CD1c-positive myeloid dendritic cell (primary cell): Measurements from ENCODE around the gene MRPL44.

Experiments
- DNase-seq: peaks from one replicate; pipeline ENCODE4 v3.0.0-alpha.2; 2016; ENCODE audit errors: extremely low spot score

Gene MRPL44

DNA sequence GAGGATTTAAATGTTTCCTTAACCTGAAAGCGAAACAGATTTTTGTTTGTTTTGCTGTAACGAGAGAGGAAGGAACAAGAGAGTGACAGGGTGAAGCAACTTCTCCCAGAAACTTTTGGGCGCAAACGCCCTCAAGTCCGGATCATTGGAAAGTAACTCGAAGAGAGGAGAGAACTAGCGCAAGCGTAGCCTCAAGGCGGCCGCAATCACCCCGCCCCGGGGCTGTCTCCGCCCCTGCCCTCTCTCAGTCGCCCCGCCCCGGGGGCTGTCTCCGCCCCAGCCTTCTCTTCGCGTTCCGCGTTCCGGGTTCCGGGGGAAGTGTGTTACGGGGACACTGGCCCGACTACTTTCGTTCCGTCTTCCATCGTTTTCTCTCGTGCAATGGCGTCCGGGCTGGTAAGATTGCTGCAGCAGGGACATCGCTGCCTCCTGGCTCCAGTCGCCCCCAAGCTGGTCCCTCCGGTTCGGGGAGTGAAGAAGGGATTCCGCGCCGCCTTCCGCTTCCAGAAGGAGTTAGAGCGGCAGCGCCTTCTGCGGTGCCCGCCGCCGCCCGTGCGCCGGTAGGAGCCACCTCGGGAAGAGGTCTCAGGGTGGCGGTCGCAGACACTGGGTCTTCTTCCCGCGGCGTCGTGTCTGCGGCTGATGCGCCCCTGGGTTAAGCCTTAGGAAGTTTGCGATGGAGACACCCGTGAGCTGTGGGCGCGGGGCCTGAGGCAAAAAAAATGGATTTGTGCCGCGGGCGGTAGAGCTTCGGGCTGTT is at the start of gene MRPL44:
MRPL44 (plus strand) TSS at position 372 of the 760 bp plus-strand sequence; CDS start at position 382, 10 bp downstream.
- DNase-seq, result peak; percentile 99

DNA sequence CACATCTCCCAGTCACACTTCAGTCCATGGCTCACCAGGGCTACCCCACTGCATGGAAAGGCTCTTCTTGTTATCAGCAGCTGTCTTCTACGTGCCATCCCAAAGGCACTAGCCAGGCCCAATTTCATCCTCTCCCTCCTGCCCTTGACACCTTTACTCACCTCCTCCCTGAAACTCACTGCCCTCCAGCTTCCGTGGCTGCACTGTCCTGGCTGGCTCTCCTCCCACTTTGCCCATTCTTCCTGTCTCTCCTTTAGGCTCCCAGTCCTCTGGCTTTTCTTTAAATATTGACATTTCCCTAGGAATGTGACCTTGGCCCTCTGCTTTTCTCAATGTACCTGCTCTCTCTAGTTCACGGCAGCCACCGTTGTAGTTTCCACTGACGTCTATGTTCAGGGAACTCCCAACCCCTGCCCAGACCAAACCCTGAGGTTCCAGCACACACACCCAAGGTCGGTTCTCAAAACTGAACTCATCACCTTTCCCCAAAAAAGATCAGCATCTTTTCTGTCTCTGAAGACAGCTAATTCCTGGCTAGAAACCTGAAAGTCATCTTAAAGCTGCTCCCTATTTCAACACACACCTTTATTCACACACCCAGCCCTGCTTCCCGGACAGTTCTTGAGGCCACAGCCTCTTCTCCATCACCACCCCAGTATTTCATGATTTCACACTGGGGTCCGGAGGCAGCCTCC is 48.8 kb upstream of the MRPL44 start:
- no peak for DNase-seq

DNA sequence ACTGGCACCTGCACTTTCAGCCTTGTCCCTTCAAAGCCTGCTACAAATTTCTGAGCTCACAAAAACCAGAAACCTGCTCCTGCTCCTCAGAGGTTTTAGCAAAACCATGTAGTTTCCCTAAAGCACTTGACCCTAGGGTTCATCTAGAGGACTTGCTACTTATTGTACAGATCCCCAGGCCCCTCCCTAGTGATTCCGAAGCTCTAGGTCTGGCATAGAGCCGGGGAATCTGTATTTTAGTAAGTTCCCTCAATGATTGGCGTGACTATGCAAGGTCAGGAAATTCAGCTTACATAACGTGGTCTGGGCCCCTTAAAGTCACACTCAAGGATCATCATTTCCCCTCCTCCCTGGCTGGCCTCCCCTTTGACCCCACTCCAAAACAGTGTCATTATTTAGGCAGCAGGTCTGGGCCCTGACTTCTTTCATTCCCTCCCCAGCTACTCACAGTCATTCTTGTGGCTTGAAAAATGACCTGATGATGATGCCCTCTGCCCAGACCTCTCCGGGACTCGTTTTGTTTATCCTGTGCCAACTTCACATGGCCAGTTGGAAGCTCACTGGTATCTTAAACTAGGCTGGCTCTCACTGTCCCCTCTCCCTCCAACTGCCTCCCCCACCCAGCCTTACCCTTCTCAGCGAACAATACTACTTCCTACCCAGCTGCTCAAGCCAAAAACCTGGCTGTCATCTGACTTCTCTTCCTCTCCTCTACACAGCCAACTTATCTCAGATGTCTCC is 48.1 kb upstream of the MRPL44 start:
- no peak for DNase-seq

DNA sequence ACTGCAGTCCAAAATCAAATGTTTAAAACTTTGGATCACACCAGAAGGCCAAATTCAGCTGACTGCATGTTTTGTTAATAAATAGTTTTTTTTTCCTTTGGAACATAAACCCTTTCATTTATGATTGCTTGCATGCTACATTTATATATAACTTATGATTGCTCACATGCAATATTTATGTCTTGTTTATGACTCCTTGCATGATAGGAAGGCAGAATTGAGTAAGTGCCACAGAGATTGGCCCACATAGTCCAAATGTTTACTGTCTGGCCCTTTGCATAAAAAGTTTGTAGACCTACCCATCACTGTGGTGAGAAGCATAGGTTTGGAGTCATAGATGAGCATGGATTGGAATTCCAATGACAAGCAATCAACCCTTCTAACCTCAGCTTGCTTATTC is 42.9 kb upstream of the MRPL44 start:
- no peak for DNase-seq

DNA sequence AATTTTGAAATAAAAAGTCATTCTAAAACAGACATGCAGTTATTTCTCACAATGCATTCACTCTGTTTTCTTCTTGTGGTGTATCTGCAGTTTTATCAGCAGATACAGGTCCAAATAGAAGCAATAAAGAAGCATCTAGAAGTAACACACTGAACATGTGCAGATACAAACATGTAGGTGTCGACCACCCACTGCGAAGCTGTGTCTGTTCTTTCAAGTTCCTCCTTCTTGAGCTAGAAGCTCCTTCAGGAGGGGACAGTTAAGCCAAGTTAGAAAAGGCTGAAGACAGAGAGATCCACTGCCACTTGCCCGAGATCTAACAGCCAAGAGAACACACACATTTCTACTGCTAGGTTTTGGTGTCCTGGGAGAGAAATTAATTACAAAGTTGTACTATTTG is 42.2 kb upstream of the MRPL44 start:
- peak; percentile 65 for DNase-seq

DNA sequence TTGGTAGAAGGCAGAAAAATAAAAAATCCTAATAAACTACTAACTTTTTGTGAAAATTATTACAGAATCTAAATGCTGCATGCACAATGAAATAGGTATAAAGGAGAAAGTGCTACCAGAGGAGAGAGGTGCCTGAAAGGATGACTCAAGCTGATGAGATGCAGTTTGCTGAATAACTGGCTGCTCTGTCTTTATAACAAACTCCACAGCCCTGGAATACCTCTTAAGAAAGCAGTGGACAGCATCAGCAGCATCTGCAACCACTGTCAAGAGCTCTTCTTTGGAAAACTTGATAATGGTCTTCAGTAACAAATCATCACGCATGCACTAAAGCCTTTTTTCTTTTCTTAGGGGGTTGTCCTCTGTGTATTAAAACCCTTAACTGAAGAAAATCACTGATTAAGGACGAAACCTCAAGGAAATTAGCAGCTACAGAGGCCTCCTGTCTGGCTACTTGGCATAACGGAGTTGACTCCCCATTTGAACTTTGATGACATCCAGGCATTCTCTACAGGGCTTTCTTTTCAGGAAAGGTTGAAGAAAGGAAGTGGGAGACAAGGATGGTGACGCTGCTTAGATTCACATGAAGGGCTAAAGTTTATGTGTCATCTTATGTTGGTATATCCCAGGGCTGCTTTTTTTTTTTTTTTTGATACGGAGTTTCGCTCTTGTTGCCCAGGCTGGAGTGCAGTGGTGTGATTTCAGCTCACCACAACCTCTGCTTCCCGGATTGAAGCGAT is 40.9 kb upstream of the MRPL44 start:
- peak; percentile 11 for DNase-seq

DNA sequence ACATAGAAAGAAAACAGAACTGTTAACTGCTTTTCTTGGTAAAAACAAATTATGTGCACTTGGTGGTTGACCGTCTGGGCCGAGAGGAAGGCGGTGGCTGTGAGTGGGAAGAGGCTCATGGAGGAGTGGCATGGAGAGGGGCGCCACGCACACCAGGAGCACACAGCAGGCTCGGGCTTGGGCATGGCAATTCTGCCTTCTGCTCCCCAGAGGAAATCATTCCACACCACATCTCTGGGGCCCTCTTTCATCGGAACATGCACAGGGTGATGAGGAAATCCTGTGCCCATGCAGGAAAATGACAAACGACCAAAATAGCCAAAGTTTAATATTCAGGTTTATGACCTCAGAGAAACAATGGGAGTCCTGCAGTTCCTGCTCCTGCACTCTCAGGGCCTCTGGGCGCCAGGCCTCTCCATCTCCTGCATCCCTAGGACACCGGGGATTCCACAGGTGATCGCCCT is 38.6 kb upstream of the MRPL44 start:
- peak; percentile 61 for DNase-seq

DNA sequence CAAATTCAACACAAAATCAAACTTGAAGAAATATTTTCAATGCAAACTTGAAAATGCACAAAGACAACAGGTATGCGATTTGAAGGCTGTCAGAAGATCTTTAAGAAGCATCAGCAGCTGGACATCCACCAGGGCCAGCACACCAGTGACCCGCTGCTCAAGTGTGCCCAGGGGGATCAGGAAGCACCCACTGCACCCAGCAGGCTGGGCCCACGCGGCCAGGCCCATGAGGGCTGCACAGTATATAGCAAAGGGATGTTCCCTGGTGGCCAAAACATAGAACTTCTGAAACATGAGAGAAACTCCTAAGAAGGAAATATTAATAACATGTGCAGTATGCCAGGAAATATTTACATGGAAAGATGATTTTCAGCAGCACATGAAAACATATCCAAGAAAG is 37.2 kb upstream of the MRPL44 start:
- DNase-seq, result no peak

DNA sequence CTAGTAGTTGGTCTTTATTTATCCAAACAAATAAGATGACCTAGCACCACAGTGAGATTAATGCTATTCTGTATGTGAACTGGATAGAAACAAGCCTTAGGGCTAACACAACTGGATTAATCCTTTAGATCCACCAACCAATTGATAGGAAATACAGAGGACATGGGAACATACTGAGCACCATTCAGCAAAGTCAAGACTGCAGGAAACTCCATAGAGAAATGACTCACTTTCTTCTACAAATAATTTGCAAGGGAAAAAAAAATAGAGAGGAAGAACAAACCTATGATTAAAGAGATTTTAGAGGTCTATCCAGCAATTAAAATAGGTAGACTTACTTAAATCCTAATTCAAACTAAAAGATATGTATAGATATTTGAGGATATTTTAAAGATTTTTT is 36.1 kb upstream of the MRPL44 start:
- no peak for DNase-seq

DNA sequence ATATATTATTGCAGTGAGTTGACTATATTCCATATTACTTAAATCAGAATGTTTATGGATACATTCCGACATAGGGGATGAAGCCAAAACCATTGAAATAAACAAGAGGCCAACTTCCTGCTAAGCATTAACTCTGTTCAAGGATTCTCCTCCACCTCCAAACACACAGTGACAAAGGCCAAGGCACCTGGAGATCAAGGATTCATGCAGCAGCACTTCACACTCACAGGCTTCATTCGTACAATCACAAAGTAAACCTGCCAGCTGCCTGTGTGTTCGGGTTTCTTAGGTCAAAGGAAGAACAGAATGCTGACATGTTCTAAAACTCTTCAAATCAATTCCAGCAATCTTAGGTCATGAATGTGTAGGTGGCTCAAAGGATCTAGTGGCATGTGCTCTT is 35.0 kb upstream of the MRPL44 start:
- no peak for DNase-seq

DNA sequence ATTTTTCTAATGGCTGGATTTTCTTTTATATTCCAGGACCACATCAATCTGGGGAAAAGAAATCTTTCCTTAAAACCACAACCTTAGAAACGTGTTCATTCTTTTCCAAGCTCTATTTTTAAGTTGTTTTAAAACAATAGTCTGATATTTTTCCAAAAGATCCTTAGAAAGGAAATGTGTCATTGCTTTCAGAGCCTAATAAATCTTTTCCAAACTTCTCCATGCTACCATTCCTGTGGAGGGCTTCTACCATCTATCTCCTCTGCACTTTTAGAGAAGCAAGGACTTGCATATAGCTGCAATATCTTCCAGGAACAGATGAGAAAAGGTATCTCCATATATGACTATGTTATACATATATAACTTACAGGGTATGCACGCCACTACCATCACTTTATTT is 33.3 kb upstream of the MRPL44 start:
- no peak for DNase-seq

DNA sequence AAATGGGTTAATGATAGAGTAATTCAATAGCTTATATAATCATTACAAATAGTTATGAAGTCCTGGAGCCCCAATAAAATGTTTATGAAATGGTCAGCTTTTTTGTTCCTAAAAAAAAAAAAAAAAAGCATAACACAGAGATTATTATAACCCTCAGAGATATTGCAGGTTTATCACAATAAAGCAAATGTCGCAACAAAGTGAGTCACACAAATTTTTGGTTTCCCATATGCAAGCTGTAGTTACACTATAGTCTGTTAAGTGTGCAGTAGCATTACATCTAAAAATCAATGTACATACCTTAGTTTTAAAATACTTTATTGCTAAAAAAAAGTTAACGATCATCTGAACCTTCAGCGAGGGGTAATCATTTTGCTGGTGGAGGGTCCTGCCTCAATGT is 32.2 kb upstream of the MRPL44 start:
- no peak for DNase-seq

DNA sequence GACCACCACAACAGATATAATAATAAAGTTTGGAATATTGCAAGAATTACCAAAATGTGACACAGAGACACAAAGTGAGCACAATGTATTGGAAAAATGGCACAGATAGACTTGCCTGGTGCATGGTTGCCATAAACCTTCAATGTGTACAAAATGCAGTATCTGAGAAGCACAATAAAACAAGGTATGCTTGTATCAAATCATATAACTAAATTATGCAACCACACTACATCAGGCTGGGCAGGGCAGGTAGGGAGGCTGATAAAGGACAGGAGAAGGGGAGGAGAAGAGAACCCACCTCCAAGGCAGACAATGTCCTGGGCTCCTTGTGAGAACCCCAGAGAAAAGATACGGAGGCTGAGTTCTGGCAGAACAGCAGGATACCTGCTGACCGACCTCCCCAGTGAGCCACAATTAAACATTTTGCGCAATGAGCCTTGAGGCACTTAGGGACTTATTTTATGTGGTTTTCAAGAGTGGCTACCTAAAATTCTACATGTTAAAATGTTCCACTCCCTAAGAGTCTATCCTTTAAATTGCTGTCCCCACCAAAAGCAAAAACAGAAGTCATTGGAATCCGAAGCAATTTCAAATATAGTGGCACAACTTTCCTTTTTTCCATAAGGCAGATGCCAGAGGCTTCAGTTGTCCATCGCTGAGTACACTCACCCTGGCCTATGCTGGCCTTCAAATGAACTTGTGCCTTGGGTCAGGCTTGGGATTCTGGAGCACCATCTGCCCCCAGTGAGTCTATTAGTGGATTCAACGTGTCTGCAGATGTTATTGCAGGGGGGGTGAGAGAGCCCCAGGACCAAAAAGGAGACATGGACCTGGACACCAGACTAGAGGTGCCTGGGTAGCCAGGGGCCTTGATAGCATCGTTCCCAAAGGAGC is 28.9 kb upstream of the MRPL44 start:
- no peak for DNase-seq

DNA sequence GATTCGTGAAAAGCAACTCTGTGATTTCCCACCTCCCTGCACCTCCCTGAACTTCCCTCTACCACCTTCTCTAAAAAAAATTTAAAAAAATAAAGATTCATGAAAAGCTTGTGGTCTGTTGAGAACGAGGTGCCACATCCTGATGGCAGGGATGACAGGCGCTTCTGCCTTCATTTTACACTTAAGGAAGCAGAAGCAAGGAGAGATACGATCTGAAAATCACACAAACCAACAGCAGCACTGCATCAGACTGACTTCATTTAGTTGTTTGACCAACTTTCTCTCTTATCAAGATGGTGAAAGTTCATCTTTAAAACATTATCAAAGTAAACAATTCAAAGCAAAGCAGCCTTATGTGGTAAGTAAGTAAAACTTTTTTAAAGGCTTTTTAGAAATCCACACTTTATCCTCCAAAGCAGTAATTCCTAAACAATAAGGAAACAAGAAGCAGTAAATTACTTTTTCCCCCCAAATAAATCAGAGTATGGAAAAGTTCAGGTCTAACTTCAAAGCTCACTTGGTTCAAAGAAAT is 27.6 kb upstream of the MRPL44 start:
- DNase-seq, result peak; percentile 43

DNA sequence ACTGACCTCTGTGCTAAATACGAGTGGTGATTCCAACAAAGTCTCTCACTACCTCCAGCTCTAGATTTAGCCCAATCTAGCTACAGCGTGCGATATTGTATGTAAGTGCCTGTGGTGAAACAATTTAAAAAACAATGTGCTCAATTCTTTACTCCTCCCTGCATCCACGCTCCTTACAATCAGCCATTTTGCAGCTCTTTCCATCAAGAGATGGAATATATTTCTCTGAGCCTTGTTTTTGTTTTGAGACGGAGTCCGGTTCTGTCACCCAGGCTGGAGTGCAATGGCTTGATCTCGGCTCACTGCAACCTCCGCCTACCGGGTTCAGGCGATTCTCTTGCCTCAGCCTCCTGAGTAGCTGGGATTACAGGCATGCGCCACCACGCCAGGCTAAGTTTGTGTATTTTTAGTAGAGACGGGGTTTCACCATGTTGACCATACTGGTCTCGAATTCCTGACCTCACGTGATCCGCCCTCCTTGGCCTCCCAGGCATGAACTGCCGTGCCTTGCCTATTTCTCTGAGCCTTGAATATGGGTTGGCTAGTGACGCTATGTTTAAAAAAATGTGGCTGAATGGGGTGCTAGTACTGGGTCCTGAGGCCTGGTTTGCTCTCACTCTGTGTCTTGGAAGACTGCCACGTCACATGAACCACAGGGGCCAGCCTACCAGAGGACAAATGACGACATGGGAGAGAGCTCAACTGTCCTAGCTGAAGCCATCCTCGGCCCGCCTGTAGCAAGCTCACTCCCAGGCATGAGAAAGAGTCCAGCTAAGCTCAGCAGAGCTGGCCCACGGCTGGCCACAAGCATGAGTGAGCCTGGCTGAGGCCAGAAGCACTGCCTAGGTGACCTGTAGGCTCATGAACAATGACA is 26.9 kb upstream of the MRPL44 start:
- DNase-seq, result peak; percentile 33

DNA sequence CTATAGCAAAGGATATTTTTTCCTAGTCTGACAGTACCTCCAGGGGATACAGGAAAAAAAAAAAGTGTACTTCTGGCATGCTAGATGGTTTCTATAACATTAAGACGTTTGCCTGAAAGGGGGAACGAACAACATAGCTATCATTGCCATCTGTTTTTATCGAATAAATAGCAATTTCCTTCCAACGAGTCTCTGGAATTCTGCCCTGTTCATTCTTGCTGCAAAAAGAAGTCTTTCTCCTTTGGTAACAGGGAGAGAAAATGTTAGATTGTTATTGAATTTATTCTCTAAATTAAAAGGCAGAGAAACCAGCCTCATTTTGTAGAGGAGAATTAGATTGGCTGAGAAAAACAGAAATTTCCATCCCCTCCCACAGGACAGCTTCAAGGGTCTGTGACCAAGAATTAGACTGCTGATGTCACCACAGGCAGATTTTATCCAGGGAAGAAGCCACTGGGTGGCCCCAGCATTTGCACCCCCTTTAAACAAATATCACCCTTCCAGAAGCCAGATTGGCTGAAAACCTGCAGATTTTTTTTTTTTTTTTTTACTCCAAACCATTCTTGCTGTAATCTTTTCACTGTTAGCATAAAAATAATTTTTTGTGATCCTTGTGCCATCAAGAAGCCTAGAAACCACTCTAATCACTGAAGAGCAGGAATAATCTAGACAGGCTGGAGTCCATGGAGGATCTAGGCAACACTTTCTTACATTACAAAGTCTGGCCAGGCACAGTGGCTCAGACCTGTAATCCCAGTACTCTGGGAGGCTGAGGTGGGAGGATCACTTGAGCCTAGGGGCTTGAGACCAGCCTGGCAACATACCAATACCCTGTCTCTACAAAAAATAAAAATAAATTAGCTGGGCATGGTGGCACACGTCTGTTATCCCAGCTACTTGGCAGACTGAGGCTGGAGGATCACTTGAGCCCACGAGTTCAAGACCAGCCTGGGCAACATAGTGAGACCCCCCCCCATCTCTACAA is 24.2 kb upstream of the MRPL44 start:
- no peak for DNase-seq

DNA sequence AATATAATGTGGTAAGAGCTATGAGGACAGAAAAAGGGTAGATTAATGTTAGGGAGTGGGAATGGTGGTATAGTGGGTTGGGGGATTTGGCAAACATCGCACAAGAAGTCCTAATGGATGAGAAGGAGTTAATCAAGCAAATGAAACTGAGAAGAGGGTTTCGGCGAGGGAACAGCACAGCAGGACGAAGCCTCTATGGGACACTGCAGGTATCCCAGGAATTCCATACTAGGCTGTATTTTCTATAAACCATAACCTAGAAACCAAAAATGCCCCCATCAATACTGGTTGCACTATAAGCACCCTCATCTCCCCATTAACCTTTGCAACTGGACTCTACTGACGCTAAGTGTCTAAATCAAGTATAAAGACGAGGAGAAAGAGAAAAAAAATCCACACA is 22.4 kb upstream of the MRPL44 start:
- no peak for DNase-seq

DNA sequence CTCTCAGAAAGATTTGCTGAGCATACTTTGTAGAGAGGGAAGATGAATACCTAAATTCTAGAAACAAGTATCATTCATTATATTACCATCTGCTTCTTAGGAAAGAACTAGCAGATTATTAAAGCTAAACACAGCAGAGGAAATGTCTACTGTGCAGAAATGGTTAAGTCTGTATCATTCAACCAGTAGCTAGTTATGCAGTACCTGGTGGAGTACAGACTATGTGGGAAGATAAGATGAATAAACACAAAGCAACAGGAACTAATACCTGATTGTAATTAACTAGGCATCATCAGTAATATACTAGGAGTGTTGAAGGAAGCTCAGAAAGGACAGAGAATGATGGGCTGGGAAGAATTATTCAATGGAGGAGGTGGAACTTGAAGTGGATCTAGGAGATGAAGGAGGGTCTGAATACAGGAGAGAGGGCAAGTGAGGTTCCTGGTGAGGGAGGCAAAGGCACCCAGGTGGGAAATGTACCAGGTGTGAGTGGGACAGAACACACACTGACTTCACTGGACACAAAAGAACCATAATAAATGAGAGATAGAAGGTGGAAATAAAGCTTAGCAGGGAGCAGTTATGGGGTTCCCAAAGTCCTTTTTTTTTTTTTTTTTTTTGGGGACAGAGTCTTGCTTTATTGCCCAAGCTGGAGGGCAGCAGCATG is 21.7 kb upstream of the MRPL44 start:
- no peak for DNase-seq
